HG03103 (cell line): ENCODE measurements around the gene HNRNPL.
"Not testable (repeated sequence)": the region's sequence is repeated elsewhere in the genome, so short reads cannot be mapped to it uniquely, and the experiment has no call there.

ENCODE experiments used
- ATAC-seq: cut with Tn5 transposase; IDR thresholded peaks from one replicate; pipeline ENCODE4 v1.9.1; 2021; ENCODE audit warnings: low read depth; ENCODE audit not compliant: unreplicated experiment

The HNRNPL gene

DNA sequence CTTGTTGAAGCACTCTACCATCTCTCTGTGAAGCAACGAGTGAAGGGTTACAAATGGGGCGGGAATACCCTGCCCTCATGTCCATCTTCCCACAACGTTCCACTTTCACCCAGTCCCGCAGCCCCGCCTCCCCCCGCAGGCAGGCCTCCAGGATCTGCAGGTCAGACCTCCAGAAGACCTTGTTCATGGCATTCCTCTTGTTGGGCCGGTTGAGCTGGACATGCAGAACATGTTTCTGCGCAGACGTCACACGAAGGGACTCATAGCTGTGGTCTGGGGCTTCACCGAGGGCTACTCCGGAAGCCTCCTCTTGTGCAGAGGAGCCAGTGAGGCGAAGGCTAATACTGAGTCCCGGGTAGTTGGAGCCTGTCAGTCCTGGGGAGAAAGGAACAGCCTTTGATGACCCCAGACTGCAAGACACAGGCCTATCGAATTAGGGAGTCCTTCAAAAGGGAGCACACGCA is 18.6 kb downstream of the HNRNPL start:
- peak; percentile 29 for ATAC-seq

DNA sequence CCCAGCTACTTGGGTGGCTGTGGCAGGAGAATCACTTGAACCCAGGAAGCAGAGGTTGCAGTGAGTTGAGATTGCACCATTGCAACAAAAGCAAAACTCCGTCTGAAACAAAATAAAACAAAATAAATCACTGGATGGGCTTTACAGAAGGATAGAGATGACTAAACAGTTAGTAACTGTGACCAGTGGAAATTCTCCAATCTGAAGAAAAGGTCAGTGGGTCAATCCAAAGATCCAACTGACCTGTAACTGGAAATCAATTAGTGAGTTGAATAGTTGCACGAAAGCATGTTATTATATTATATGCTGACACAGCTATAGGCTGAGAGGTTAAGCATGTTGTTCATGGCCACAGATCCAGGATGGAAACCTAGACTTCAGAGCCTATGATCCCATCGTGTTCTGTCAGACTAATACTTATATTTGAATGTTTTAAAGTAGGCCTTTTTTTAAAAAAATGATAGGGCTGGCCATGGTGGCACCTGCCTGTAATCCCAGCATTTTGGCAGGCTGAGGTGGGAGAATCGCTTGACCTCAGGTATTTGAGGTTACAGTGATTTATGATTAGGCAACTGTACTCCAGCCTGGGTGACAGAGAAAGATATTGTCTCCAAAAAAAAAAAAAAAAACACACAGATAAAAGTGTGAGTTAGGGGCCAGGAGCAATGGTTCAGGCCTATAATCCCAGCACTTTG is 19.6 kb downstream of the HNRNPL start:
- ATAC-seq, result no peak

DNA sequence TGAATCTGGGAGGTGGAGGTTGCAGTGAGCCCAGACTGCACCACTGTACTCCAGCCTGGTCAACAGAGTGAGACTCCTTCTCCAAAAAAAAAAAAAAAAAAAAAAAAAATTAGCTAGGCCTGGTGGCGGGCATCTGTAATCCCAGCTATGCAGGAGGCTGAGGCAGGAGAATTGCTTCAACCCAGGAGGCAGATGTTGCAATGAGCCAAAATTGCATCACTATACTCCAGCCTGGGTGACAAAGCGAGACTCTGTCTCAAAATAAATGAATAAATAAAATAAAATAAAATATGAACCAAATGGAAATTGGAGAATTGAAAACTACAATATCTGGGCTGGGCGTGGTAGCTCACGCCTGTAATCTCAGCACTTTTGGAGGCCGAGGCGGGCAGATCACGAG is 20.6 kb downstream of the HNRNPL start:
- ATAC-seq, result not testable (repeated sequence)

DNA sequence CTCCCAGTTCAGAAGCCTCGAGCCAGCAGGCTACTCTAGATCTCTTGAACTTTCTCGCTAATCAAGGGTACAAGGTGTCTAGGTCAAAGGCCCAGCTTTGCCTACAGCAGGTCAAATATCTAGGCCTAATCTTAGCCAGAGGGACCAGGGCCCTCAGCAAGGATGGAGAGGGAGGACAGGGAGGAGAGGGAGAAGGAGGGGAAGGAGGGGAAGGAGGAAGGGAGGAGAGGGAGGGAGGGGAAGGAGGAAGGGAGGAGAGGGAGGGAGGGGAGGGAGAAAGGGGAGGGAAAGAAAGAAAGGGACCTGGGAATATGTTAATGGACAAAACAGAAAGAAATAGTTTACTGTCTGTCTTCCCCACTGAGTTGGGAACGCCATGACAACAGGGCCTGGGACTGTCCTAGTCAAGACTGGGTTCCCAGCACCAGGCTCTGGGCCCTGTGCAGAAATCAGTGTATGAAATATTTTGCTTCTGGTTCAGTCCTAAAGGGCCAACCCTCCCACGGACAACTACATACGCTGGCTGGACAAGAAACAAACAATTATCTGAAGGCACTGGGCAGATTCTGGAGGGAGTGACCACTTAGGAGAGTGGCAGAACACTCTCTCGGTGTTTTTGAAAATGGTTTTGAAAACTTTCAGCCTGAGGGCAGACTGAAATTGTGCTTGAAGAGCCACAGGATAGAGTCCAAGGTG is 22.8 kb downstream of the HNRNPL start:
- no peak for ATAC-seq

DNA sequence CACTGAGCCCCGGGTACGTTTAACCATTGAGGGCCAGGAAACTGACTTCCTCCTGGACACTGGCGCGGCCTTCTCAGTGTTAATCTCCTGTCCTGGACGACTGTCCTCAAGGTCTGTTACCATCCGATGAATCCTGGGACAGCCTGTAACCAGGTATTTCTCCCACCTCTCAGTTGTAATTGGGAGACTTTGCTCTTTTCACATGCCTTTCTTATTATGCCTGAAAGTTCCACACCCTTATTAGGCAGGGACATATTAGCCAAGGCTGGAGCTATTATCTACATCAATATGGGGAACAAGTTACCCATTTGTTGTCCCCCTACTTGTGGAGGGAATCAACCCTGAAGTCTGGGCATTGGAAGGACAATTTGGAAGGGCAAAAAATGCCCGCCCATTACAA is 23.9 kb downstream of the HNRNPL start:
- ATAC-seq, result not testable (repeated sequence)

DNA sequence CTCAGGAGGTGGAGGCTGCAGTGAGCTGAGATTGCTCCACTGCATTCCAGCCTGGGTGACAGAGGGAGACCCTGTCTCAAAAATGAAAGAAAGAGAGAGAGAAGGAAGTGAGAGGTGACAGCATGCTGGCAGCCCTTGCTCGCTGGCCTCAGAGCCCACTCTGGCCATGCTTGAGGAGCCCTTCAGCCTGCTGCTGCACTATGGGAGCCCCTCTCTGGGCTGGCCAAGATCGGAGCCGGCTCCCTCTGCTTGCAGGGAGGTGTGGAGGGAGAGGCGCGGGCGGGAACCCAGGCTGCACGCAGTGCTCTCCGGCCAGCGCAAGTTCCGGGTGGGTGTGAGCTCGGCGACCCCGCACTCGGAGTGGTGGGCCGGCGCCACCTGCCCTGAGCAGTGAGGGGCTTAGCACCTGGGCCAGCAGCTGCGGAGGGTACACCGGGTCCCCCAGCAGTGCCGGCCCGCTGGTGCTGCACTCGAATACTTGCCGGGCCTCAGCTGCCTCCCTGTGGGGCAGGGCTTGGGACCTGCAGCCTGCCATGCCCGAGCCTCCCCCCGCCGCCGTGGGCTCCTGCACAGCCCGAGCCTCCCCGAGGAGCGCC is 28.5 kb downstream of the HNRNPL start:
- not testable (repeated sequence) for ATAC-seq

DNA sequence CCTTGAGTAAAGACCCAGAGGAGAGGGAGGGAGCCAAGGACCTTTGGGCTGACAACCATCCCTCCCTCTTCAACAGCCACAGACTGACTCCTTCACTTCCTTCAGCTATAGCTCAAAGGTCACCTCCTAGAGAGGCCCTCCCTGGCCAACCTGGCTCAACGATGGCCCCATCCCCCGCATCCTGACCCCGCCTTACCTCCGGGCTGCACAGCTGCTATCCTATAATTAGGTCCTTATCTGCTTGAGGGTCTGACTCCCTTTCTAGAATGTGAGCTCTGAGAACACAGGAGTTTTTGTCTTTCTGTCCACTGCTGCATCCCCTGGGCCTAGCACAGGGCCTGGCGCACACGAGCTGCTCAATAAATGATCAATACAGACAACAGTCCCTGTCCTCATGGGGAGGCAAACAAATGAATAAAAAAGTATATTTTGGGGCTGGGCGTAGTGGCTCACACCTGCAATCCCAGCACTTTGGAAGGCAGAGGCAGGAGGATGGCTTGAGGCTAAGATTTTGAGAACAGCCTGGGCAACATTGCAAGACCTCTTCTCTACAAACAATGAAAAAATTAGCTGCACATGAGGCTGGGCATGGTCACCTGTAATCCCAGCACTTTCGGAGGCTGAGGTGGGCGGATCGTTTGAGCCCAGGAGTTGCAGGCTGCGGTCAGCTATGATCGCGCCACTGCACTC is 30.4 kb downstream of the HNRNPL start:
- no peak for ATAC-seq

DNA sequence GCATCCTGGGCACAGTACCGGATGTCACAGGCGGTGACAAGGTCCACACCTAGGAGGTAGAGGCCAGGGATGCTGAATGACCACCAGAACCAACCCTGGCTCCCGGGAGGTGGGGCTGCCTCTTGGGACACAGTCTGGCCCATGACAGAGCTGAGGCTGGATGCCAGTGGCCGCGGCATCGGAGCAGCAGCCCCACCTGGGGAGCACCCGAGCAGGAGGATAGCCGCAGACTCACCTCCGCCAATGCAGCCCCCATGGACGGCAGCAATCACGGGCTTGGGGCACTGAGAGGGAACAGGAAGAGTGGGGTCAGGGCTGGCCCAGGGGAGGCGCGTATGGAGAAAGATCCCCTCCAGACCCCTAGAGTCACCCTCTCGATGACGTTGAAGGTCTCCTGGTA is 32.7 kb downstream of the HNRNPL start:
- ATAC-seq, result no peak

DNA sequence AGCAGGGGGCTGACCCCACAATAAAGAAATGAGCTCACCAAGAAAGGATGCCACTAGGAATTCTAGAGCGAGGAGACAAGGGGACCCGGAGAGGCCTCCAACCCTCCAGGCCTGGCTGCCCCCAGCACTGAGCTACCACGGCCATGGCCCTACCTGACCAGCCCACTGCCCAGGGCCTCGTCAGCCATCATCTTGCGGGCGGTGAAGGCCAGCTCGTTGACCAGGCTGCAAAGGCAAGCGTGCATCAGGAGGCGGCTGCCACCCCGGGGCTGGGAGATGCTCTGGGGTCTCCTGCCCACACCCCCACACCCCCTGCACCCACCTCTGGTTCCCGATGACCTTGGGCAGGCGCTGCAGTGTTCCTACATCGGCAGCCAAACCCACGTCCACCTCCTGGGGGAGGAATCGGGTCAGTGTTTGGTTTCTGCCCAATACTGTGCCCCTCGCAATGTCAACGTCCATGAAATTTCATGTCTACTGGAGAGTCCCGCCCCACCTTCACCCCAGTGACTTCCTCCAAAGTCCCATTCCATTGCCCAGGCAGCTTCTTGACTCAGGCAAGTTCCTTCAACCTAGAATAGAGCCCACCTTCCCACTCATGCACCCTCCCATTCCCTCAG is 33.5 kb downstream of the HNRNPL start:
- no peak for ATAC-seq

DNA sequence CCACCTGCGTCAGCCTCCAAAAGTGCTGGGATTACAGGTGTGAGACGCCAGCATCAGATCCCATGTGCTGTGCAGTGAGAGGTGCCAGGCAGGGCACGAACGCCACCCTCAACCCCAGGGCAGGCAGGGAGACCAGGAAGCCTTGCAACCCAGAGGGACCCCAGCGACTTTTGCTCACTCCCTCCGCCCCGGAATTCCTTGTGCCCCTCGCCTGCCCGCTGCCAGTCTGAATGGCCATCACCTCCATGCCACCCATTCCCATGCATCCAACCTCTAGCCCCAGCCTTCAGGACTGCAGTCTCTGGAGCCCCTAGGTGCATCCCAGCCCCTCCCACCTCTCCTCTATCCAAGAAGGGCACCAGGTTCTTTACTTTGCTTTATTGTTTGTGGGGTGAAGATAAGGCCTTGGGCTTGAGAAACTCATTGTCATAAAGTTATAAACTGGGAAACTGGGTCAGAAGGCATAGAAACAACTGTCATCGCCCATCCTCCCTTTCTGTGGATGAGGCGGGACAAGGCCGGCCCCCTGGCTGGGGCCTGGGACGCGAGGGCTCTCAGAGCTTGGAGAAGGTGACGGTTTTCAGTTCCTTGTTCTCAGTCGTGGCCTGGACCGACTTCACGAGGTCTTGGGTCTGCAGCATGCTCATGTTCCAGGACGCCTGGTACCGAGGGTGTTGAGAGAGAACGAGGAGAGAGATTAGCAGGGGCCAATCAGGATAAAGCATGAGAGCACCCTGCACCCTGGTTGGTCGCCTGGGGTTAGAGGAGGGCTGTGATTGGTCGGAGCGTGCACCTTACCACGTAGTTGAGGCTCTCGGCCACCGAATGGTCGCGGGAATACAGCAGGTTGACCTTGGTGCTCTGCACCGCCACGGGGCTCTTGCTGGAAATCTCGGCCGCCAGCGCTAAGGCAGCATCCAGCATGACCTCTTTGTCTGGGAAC is 34.5 kb downstream of the HNRNPL start:
- ATAC-seq, result no peak

DNA sequence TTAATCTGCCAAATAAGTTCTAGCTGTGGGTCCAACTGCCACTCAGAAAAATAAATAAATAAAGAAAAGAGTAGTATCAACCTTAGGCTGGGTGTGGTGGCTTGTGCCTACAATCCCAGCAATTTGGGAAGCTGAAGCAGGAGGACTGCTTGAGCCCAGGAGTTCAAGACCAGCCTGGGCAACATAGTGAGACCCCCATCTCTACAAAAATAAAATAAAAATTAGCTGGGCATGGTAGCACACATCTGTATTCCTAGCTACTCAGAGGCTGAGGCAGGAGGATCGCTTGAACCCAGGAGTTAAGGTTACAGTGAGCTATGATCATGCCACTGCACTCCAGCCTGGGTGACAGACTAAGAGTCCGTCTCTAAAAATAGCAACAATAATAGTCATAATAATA is 35.9 kb downstream of the HNRNPL start:
- ATAC-seq, result not testable (repeated sequence)

DNA sequence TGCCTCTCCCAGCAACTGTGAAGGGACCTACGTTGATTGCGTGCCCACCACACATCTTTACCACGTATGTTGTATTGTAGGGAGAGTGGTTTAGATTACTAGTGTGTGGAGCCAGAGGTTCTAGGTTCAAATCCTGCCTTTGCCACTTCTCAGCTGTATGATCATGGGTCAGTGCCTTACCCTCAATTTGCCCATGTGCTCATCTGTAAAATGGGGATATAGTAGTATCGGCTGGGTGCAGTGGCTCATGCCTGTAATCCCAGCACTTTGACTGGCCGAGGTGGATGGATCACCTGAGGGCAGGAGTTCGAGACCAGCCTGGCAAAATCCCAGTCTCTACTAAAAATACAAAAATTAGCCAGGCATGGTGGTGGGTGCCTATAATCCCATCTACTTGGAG is 36.5 kb downstream of the HNRNPL start:
- no peak for ATAC-seq

DNA sequence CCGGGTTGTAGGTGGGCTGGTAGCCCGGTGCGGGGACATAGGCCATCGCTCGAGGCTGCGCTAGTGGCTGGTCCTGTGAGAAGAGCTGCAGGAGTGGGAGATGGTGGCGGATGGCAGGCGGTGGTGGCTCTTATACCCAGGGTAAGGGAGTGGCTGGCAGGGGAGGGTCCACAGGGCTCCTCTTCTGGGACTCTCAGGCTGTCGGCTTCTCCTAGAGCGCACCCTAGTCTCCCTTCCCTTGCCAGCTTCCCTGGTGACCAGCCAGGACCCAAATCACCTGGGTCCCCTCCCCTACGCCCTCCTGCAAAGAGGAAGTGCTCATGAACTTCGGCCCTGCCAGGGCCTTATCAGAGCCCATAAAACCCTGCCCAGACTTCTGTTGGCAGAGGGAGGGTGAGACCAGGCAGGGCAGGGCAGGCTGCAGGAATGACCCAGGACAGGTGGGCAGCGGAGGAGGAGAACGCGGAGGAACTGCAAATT is 36.9 kb downstream of the HNRNPL start, which contains the start of gene LGALS4:
Gene LGALS4, minus strand, starts transcription at position 105 of the 480 bp plus-strand sequence. Its CDS starts 59 bp downstream, at position 46.
- ATAC-seq, result no peak

DNA sequence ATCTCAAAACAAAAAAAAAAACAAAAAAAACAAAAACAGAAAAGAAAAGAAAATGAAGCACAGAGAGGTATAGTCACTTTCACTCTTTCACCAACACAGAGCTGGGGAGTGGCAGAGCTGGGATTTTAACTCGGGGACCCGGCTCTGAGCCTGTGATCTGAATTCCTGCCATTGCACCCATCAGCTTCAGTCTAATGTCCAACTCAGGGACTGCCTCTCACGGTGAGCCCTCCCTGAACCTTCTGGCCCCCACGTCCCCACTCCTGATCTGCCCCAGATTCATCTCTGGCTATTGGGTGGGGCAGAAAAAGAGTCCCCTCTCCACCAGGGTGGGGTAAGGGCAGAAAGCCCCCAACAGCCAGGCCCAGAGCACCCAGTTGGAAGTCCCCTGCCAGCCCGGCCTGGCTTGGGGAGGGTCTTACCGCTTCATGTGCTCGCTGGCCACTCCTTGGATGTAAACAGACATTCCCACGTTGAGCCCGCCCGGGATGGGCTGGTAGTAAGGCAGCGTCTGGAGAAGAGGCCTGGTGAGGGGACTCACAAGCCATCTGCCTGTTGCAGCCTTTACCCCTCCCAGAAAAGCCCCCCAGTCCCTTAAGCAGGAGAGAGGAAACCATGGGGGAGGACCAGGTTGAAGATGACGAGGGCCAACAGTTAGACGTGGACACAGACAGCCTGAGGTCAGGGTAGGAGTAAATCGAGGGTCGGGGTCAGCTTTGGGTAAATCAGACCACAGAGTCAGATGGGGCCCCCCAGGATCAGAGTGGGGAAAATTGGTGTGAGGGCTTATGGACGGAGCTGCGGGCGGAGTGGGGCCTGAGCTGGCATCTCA is 37.6 kb downstream of the HNRNPL start:
- ATAC-seq, result no peak

DNA sequence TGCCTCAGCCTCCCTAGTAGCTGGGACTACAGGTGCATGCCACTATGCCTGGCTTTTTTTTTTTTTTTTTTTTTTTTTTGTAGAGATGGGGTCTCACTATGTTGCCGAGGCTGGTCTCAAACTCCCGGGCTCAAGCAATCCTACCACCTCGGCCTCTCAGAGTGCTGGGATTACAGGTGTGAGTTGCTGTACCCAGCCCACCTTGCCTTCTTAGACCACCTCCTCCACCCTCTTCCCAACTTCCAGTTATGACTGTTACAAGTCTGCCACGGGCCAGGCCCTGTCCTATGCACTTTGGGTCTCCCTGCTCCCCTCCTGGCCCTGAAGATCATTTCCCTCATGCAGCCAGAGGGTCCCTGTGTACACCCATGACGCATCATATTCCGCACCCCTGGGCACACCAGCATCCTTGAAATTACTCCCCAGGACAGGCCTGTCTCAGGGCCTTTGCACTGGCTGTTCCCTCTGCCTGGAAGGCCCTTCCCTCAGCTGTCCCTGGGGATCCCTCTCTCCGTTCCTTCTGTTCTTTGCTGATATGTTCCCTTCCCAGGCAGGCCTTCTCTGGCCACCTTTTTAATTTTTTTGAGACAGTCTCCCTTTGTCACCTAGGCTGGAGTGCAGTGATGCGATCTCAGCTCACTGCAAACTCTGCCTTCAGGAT is 40.1 kb downstream of the HNRNPL start:
- no peak for ATAC-seq

DNA sequence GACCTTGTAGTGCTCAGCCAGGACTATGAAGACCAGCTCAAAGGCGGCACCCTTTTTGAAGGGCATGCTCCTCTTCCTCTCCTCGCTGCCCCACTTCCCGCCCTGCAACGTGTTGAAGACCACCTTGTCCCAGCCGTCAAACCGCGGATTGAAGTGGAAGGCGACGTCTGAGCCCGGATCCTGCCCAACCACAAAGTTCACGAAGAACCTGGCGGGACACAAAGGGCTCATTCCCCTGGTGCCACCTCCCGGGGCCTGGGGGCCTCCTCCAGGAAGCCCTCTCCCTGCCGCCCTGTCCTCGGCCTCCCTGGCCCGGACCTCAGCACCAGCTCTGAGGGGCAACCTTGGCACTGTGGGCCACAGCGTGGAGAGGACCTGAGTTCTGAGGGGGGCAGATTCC is 41.0 kb downstream of the HNRNPL start:
- ATAC-seq, result no peak

DNA sequence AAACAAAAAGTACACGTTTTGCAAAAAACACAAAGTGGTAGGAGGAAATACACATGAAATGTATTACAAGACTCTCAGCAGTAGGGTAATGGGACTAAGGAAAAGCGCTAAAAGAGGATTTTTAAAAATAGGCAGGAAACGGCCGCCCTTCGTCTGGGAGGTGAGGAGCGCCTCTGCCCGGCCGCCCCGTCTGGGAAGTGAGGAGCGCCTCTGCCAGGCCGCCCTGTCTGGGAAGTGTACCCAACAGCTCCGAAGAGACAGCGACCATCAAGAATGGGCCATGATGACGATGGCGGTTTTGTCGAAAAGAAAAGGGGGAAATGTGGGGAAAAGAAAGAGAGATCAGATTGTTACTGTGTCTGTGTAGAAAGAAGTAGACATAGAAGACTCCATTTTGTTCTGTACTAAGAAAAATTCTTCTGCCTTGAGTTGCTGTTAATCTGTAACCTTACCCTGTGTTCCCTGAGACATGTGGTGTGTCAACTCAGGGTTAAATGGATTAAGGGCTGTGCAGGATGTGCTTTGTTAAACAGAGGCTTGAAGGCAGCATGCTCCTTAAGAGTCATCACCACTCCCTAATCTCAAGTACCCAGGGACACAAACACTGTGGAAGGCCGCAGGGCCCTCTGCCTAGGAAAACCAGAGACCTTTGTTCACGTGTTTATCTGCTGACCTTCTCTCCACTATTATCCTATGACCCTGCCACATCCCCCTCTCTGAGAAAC is 42.2 kb downstream of the HNRNPL start:
- not testable (repeated sequence) for ATAC-seq
